ENCODE data around the gene CRIP1.

The CRIP1 gene

GRCh38 chr14:105482486-105483110 lies 4.1 kb upstream of the CRIP1 start:
- no peak for DNase-seq

GRCh38 chr14:105483300-105484068 lies 3.2 kb upstream of the CRIP1 start:
- peak; percentile 19 for DNase-seq

DNA sequence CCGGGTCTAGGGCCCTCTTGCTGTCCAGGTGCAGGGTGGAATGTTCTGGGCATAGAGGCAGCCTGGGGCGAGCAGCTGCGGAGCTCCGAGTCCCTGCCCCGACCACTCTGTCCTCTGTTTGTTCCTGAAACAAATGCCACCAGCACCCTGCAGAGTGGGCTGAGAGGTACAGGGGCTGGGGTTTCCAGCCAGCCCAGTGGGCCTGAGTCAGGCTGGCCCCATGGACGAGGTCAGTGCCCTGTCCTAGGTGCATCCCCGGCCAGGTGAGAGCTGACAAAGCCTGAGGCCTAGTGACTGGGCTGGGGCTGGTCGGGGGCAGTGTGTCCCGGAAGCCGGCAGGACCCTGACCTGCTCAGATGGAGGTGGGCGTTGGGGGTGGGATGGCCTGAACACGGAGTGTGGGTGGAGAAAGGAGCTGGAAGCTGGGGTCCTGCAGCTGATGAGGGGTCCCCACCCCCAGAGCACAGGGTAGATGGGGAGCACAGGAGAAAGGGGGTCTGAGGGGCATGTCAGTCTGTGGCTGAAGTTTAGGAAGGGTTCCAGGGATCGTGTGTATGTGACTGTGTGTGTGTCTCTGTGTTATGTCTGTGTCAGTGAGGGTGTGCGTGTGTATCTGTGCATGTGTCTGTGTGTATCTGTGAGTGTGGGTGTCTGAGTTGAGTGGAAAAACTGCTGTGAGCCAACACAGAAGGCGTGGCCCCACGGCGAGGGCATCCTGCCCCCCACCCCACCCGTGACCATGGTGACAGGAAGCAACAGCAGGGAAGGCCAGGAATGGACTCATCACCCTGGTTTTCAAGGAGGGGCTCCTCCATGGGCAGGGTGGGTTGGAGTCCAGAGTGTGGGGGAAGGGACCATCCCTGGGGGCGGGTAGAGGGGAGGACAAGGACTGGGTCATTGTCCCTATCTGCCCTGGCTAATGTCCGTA lies 2.4 kb upstream of the CRIP1 start:
- no peak for DNase-seq

DNA sequence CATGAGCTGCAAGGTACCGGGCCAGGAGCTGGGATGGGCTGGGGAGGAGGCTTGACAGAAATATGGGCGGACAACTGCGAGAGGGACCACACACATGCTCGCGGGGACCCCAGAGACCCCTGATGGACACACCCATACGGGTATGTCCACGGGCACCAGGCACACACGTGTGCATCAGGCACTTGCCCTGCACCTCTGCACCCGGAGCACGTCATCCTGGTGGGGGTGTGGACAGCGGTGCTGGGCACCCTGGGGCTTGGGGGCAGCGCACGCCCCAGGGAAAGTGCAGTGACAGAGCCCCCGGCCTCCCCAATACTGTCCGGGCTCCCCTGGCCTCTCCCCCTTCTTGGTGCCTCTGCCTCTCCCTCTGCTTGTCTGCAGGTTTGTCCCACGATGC lies 1.7 kb upstream of the CRIP1 start:
- DNase-seq = no peak

DNA sequence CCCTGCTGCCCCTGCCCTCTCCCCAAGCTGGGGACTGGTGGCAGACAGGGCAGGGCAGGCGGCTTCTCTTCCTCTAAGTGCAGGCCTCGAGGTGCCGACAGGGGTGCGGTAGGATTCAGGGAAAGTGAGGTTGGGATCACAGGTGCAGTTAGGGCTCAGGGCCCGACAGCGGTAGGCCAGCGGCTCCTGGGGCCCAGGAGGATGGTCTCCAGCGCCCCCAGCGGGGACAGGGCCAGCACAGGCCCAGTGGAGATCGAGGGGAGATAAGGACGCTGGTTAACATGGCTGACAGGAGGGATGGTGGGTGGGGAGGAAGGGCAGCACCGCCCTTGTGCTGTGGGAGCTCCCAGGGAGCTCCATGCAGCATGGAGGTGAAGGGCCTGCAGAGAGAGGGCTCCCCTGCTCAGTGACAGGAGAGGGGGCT lies 935 bp upstream of the CRIP1 start:
- no peak for DNase-seq

GRCh38 chr14:105486974-105487448 lies 325 bp downstream of the CRIP1 start:
- peak; percentile 32 for DNase-seq

DNA sequence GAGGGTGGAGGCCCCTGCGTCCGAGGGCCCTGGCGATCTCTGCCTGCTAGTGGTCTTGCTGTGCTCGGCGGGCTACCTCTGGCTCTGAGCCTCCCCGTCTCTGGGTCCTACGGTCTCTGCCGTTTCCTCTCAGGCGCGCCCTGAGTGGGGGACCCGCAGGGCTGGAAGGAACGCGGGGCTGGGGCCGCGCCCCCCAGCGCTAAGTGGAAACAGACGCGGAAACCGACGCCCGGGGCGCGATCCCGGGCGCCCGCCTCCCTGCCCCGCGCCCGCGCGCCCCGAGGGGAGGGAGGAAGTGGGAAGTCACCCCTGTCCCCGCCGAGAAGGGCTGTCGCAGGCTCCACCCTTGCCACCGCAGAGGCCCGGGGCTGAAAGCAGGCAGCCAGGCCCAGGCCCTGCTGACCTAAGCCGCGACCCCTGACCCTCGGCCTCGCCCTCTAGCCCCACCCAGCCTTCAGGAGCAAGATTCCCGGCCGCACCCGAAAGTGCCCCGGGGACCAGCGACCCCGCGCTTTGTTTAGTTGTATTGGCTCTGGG lies 831 bp downstream of the CRIP1 start:
- DNase-seq = peak; percentile 25

GRCh38 chr14:105487986-105488777 lies 1.5 kb downstream of the CRIP1 start:
- DNase-seq = no peak

DNA sequence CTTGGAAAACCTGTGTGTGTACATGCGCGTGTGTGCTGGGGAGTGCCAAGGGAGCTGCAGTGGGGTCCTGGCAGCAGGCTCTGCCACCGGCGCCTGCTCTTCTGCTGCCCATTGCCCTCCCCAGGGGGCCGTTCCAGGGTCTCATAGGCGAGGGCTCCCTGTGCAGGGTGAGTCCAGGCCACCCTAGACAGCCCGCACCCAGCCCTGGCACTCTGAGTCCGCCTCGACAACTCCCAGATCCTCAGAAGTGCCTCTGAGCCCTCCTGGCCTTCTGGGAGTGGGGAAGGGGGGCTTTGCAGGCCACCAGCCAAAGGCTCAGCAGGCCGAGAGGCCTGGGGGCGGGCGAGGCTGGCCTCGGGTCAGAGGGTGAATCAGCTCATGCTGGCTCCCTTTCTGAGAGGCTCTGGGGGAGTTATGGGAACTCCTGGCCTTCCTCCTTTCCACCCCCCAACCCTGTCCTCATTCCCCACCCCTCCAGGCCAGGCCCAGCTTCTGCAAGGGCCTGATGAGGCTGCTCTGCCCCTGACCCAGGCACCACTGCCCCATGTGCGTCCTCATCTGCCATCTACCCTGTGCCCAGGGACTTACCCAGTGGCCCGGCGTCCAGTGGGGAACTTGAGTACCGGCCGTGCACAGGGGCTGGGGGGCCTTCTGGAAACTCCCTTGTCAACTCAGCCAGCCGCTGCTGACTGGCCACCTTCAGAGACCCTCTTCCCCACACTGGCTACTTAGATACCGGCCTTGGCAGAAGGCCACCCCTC lies 2.3 kb downstream of the CRIP1 start:
- DNase-seq = no peak

GRCh38 chr14:105489542-105490266 lies 3.0 kb downstream of the CRIP1 start:
- DNase-seq = peak; percentile 99

- DNase-seq = peak; percentile 80
Observed at GRCh38 chr14:105490267-105490571, 3.5 kb downstream of the CRIP1 start.

DNA sequence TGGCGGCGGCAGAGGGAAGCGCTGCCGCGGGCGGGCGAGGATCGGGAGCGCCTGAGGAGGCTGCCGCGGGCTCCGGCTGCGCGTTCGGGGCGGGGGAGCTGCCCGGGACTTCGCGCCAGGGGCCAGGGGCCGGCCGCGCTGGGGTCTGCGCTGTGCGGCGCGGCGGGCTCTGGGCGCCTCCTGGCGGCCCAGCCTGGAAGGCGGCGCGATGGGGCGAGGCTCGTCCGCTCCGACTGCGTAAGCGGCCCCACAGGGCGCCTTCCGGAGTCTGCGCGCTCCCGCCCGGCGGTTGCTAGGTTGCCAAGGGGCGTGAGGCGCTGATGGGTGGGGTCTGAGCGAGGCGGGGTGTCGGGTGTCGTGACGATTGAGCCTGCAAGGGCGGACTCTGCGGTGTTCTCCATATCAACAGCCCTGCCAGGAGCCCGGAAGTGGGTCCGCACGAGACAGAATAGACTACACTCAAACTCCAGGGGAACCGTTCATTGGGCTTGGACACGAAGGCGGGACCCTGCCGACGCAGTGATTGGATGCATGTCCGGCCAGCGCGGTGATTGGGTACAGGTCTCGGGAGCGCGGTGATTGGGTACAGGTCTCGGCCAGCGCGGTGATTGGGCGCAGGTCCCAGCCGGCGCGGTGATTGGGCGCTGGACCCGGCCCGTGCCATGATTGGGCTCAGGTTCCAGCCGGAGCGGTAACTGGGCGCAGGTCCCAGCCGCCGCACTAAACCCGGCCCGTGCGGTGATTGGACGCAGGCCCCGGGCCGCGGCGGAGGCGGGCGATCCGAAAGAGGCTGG lies 4.1 kb downstream of the CRIP1 start, which contains the start of gene TEDC1:
TSS of gene TEDC1 (plus strand) at position 675 of the 794 bp plus-strand sequence. CDS start 130 bp downstream, outside the sequence.
- peak; percentile 100 for DNase-seq

- DNase-seq = no peak
Observed at GRCh38 chr14:105491366-105491973, 4.8 kb downstream of the CRIP1 start.

DNA sequence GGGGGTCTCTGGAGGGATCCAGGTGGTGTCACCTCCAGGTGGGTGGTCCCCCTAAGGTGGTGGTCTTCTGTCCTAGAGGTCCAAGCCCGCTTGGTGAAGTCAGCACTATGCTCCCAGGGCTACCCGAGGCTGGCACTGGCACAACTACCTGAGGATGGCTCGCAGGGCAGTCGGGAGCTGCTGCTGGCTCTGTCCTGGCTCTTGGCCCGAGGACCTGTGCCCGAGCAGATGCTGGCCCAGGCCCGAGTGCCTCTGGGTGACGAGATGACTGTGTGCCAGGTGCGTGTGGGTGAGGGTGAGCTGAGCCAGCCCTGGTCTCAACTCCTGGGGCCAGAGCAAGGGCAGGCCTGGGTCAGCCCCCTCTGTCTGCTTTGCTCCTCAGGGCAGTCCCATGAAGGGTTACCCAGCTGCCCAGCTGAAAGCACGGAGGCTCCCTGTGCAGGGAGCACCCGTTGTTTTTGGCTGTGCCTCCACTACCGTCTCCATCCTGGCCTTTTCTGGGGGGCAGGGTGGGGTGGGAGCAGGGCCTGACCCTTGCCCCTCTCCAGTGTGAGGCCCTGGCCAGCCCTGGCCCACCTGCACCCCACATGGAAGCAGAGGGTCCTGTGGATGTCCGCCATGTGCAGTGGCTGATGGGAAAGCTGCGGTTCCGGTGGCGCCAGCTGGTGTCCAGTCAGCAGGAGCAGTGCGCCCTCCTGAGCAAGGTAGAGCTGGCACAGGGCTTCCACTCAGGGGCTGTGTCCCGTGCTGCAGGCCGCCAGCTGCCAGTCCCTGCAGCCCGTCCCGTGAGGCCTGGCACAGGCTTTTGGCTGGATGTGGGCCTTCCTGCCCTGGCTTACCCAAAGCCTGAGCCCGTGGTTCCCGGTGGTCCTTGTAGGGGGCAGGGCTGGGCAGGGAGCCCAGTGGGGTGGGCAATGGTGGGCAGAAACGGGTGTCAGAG lies 5.6 kb downstream of the CRIP1 start:
- DNase-seq = no peak

DNA sequence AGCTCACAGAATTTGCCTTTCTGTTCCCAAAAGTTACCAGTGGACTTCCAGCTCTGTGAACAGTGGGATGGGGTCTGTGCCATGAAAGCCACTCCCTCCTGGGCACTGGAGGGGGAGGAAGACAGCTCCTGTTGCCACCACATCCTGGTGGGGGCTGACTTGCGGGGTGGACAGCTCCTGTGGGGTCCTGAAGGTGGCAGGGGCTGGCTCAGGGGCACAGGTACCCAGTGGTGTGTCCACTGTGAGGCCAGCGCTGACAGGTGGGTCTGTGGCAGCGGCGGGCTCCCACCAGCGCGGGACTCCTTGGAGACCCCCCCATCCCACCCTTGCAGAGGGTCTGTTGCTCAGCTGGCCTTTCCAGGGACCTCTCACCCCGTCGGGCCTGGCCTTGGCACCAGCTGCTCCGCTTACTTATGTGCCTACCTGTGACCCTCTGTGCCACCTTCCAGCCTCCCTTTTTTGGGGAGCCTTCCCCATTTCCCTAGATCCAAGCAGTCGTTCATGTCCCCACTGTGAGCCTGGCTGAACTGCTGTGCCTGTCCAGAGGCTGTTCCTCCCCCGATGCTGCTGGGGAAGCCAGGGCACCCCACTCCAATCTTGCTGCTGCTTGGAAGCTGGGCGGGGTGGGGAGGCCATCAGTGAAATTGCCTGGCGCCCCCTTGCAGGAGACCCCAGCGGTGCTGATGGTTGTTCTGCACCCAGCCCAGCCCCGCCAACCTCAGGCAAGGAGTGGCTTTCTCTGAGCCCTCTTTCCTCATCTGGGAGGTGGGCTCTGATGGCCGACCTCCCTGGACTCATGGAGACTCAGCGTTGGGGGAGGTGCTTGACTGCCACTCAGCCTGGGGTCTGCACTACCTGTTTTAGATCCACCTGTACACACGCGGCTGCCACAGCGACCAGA lies 6.5 kb downstream of the CRIP1 start:
- no peak for DNase-seq

- no peak for DNase-seq
Observed at GRCh38 chr14:105493921-105494605, 7.4 kb downstream of the CRIP1 start.

- no peak for DNase-seq
Observed at GRCh38 chr14:105494606-105494929, 7.9 kb downstream of the CRIP1 start.

Measured in DMS79 treated with DMSO at 0.1 percent for 48 hours (cell line).